SK-N-MC (cell line): ENCODE measurements around the gene RRBP1.

Source experiments
- DNase-seq: peaks from one replicate; pipeline ENCODE4 v3.0.0-alpha.2; 2011; ENCODE audit warnings: low read depth, low spot score
- H3K27ac ChIP-seq: fragments of 200-600 bp; sonication (generic); 2 replicates; pipeline ENCODE4 v1.5.1; 2016; ENCODE audit warnings: mixed run types
- H3K36me3 ChIP-seq: fragments of 200-600 bp; sonication (generic); 2 replicates; pipeline ENCODE4 v1.6.1; 2017; ENCODE audit warnings: antibody characterized with exemption, low read length, mixed read lengths; ENCODE audit not compliant: insufficient read depth
- H3K4me3 ChIP-seq: fragments of 200-600 bp; sonication (generic); 2 replicates; pipeline ENCODE4 v1.5.1; 2016
- H3K9ac ChIP-seq: fragments of 200-600 bp; sonication (generic); 2 replicates; pipeline ENCODE4 v1.8.0; 2017; ENCODE audit warnings: mixed run types, mixed read lengths; ENCODE audit not compliant: insufficient read length
- H3K9me3 ChIP-seq: fragments of 200-600 bp; sonication (generic); 2 replicates; pipeline ENCODE4 v1.6.1; 2017; ENCODE audit warnings: low read depth, mild to moderate bottlenecking, antibody characterized with exemption, low read length, moderate library complexity, mixed read lengths
- EZH2 ChIP-seq: fragments of 200-600 bp; sonication (generic); IDR thresholded peaks from one replicate; pipeline ENCODE4 v1.6.1; 2017; ENCODE audit warnings: antibody characterized with exemption
- FOXP2 ChIP-seq: optimal IDR thresholded peaks from 2 replicates; pipeline ENCODE3; 2011; ENCODE audit warnings: mild to moderate bottlenecking, moderate library complexity; ENCODE audit not compliant: insufficient read depth; ENCODE audit errors: extremely low read length, control extremely low read depth
- POLR2AphosphoS5 ChIP-seq: IDR thresholded peaks from 2 replicates; pipeline ENCODE4 v1.6.1; 2012; ENCODE audit warnings: mild to moderate bottlenecking, low read depth, low read length, borderline replicate concordance

RRBP1 gene

DNA sequence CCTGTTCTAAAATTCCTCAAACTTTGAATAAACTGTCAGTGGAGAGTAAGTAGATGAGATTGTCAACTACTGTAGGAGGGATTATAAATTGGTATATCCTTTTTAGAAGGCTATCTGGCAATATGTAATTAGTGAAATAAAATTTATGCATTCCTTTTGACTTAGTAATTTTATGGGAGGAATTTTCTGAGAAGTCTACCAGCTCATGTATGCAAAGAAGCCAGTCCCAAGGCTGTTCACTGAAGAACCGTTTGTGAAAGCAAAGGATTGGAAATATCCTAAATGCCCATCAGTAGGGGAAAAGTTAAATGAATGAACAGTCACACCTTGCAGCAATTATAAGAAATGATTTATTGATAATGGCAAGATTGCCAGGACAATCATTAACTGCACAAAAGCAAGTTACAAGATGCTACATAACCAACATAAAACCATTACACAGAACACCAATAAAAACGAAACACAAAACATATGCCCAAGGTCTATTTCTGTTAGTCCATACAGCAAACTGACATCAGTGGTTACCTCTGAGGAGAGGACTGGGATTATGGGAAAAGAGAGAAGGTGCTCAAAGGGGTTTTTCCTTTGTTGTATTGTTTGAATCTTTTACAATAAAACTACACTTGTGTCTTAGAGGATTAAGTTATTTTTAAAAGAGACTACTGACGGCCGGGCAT lies 116.7 kb downstream of the RRBP1 start:
- H3K27ac ChIP-seq = peak overlapping the region; percentile 40
- H3K9ac ChIP-seq = no peak overlapping the region
- no peaks in the 10 kb centered on the region for H3K36me3 ChIP-seq
- TF ChIP-seq FOXP2 (no peak), EZH2 (no peak), POLR2AphosphoS5 (no peak)
- no peak for DNase-seq
- H3K9me3 ChIP-seq = no peaks in the 10 kb centered on the region
- no peak overlapping the region for H3K4me3 ChIP-seq
